Heart left ventricle (tissue), 16 donors: Measurements from ENCODE around the gene DIMT1. TPM values are rescaled to one million over a fixed set of nuclear protein-coding genes. Genes with fewer than 3 reads are reported as not detected.

Experiments
- ATAC-seq, 4 donors: fragments of 200-7000 bp; cut with Tn5 transposase; one replicate each; pipeline ENCODE4 v1.9.1; 2020 to 2022; ENCODE audit warnings: moderate library complexity in 4 of 4, mild to moderate bottlenecking in 3 of 4, moderate number of reproducible peaks in 1 of 4
- DNase-seq, 5 donors: peaks; one replicate each; pipeline ENCODE4 v3.0.0-alpha.2; 2020
- H3K27ac ChIP-seq, 12 donors: fragments of 200-600 bp; sonication (generic) in 4 of 12; one replicate each; pipeline versions ENCODE4 v1.5.0 to v1.8.0; 2016 to 2022; ENCODE audit warnings: mild to moderate bottlenecking in 2 of 12
- H3K27me3 ChIP-seq, 9 donors: fragments of 200-600 bp; sonication (generic) in 2 of 9; one replicate each; pipeline versions ENCODE4 v1.5.1 to v1.8.0; 2016 to 2022; ENCODE audit warnings: mild to moderate bottlenecking in 3 of 9
- H3K36me3 ChIP-seq, 9 donors: fragments of 200-600 bp; sonication (generic) in 2 of 9; one replicate each; pipeline versions ENCODE4 v1.5.0 to v1.8.0; 2018 to 2022; ENCODE audit warnings: mild to moderate bottlenecking in 2 of 9
- H3K4me1 ChIP-seq, 12 donors: fragments of 200-600 bp; sonication (generic) in 4 of 12; one replicate each; pipeline versions ENCODE4 v1.5.0 to v1.8.0; 2016 to 2022; ENCODE audit warnings: mild to moderate bottlenecking in 3 of 12
- H3K4me3 ChIP-seq, 12 donors: fragments of 200-600 bp; sonication (generic) in 4 of 12; one replicate each; pipeline versions ENCODE4 v1.5.0 to v1.8.0; 2017 to 2022; ENCODE audit warnings: mild to moderate bottlenecking in 9 of 12, moderate library complexity in 4 of 12
- H3K9me3 ChIP-seq, 12 donors: fragments of 200-600 bp; sonication (generic) in 4 of 12; one replicate each; pipeline versions ENCODE4 v1.5.0 to v1.8.0; 2016 to 2022; ENCODE audit warnings: mild to moderate bottlenecking in 1 of 12
- POLR2A ChIP-seq, 2 donors: fragments of 450-650 bp; IDR thresholded peaks; one replicate each; pipeline ENCODE4 v1.6.1; 2017; ENCODE audit warnings: antibody characterized with exemption in 2 of 2, mild to moderate bottlenecking in 2 of 2, moderate library complexity in 2 of 2
- WGBS, 4 donors: extraction: QIAGEN DNeasy Blood & Tissue Kit in 2 of 4; methylation state at CpG; one replicate each; pipeline versions ENCODE4 v1.1.5 to v1.1.7; 2013 to 2018; 5-methylcytosine and 5-hydroxymethylcytosine counted together
- intact Hi-C, 10 donors: fragments of 100-400 bp; cut with DNase I; formaldehyde crosslinking; loops; one replicate each; pipeline versions ENCODE4 v1.11.1 to v1.14.2; 2022
- polyA plus RNA-seq, 2 donors: library from polyadenylated mRNA; stranded (reverse); fragments of 200-250 nt; gene quantifications; one replicate each; pipeline ENCODE4 v1.2.3, GENCODE V29; 2013
- total RNA-seq, 9 donors: library from RNA; depleted of rRNA in 2 of 9; stranded (reverse); fragments of >200 nt in 2 of 9; fragmentation: NEBNext Ultra II Directional in 3 of 9; extraction: Animal tissue kit (Norgen Biotek cat#: 25700) in 3 of 9; gene quantifications; one replicate each; pipeline versions ENCODE4 v1.1.0 to v1.2.4, GENCODE V29; 2016 to 2023
- TF ChIP-seq, protein P1 (sequence below), 12 donors: fragments of 200-600 bp; sonication (generic) in 4 of 12; IDR thresholded peaks; one replicate each; pipeline versions ENCODE4 v1.5.0 to v1.8.0; 2018 to 2022; ENCODE audit warnings: antibody characterized with exemption in 12 of 12, mild to moderate bottlenecking in 5 of 12
- donor health status: ischemic (EF 13 %, LVEDD 7.1; RV severe dilation, severe dysfunction).
- donor health status: healthy with polysubstance abuse.
- donor health status: DM: no; HTN: yes; CAD: no.
- donor health status: DM: no; HTN: no; CAD: no.
- donor health status: ischemic (EF 25% LVEDD 6.9; RV normal size, moderate dysfunction).
- donor health status: ischemic (EF 25% LVEDD 5.7; RV mildly dilated, moderate dysfunction).
- donor health status: healthy.
- donor health status: DM: yes; HTN: yes; CAD: no.
- donor health status: ischemic (EF 35%, LVEDD 5.7; RV mildly dilated, moderate dysfunction).
- donor health status: nonischemic (EF 11% LVEDD 7.7; RV severe dilation, severe dysfunction).
- donor health status: DM: yes; HTN: yes; CAD: no.
- donor health status: PGD.
- donor health status: ischemic (EF 29% LVEDD 5.4; RV normal size, mild dysfunction).
- donor health status: nonischemic (EF 23%, LVEDD 6.1; RV moderate dilation, normal function).

The DIMT1 gene
- total and polyA plus RNA-seq, 11 donors, result 9.0 to 24.1 (median 18.4) TPM

DNA sequence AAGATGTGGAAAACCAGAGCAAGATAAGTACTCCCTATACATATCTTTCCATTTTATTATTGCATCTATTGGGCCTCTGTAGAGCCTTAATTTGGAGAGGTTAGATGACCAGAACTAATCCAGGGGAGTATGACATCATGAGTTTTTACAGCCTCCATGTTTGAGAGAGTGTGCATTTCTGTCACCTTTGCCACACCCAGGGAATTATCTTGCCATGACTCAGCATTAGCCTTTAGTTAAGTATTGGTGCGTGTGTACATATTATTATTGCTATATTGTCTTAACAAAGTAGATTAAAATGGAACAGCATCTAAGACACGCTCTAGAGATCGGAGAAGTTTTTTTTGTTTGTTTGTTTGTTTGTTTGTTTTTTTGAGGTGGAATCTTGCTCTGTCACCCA is 27.6 kb downstream of the DIMT1 start:
- no peak for TF ChIP-seq POLR2A (IDR thresholded peaks at IDR 0.05)
- TF ChIP-seq, protein P1, sequence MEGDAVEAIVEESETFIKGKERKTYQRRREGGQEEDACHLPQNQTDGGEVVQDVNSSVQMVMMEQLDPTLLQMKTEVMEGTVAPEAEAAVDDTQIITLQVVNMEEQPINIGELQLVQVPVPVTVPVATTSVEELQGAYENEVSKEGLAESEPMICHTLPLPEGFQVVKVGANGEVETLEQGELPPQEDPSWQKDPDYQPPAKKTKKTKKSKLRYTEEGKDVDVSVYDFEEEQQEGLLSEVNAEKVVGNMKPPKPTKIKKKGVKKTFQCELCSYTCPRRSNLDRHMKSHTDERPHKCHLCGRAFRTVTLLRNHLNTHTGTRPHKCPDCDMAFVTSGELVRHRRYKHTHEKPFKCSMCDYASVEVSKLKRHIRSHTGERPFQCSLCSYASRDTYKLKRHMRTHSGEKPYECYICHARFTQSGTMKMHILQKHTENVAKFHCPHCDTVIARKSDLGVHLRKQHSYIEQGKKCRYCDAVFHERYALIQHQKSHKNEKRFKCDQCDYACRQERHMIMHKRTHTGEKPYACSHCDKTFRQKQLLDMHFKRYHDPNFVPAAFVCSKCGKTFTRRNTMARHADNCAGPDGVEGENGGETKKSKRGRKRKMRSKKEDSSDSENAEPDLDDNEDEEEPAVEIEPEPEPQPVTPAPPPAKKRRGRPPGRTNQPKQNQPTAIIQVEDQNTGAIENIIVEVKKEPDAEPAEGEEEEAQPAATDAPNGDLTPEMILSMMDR (IDR thresholded peaks at IDR 0.05), result no peak
- Histone ChIP-seq H3K36me3 (peaks cover 0 to 100% (median 80%) of the 10 kb centered on the region in 9 donors), H3K27ac (no peak overlapping the region), H3K9me3 (no peaks in the 10 kb centered on the region), H3K27me3 (no peaks in the 10 kb centered on the region), H3K4me1 (no peaks in the 10 kb centered on the region), H3K4me3 (no peak overlapping the region)
- DNase-seq (no peak), ATAC-seq (no peak)
- WGBS, 4 donors, result 95 to 97% (median 97%) methylated on average over 3 of the region's 3 CpGs
- intact Hi-C loops, result no loop called here

DNA sequence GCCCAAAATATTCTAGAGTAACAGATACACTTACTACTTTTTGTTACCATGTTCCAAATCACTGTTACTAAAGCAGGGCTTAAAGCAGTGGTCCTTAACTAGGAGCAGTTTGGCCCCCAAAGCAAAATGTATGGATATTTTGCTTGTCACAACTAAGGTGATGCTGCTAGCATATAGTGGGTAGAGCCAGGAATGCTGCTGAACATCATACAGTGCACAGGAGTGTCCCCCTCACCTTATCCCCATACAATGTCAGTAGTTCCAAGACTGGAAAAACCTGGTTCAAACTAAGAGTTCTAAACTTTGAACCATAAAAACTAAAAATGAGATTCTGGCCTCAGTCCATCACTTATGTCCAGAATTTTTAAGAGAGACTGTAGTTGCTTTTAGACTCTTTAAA is 28.1 kb downstream of the DIMT1 start:
- Histone ChIP-seq H3K9me3 (no peaks in the 10 kb centered on the region), H3K4me1 (no peaks in the 10 kb centered on the region), H3K36me3 (peaks cover 0 to 99% (median 76%) of the 10 kb centered on the region in 9 donors), H3K27ac (no peak overlapping the region), H3K4me3 (no peak overlapping the region), H3K27me3 (no peaks in the 10 kb centered on the region)
- TF ChIP-seq POLR2A (IDR thresholded peaks at IDR 0.05), result no peak
- TF ChIP-seq, protein P1 (IDR thresholded peaks at IDR 0.05), result no peak
- ATAC-seq (no peak), DNase-seq (no peak)
- intact Hi-C loops, result no loop called here

DNA sequence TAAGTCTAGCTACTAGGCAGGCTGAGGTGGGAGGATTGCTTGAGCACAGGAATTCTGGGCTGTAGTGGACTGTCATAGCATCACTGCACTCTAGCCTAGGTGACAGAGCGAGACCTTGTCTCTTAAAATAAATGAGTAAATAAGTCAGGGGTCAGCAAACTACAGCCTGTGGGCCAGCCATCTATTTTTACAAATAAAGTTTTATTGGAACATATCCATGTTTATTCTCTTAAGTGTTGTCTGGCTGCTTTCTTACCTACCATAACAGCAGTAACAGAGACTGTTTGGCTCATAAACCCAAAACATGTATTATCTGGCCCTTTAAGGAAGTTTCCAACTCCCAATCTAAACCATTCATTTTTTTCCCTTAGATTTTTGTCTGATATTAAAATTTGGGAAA is 29.6 kb downstream of the DIMT1 start:
- H3K4me1 ChIP-seq, result no peaks in the 10 kb centered on the region
- no peaks in the 10 kb centered on the region for H3K27me3 ChIP-seq
- intact Hi-C loops, result no loop called here
- DNase-seq (no peak), ATAC-seq (no peak)
- peaks cover 0 to 87% (median 62%) of the 10 kb centered on the region in 9 donors for H3K36me3 ChIP-seq
- H3K27ac ChIP-seq, result no peak overlapping the region
- no peak overlapping the region for H3K4me3 ChIP-seq
- TF ChIP-seq, protein P1 (IDR thresholded peaks at IDR 0.05), result no peak
- no peak for TF ChIP-seq POLR2A (IDR thresholded peaks at IDR 0.05)
- no peaks in the 10 kb centered on the region for H3K9me3 ChIP-seq
- 94 to 100% (median 99%) methylated on average over 1 of the region's 1 CpG for WGBS, 4 donors

DNA sequence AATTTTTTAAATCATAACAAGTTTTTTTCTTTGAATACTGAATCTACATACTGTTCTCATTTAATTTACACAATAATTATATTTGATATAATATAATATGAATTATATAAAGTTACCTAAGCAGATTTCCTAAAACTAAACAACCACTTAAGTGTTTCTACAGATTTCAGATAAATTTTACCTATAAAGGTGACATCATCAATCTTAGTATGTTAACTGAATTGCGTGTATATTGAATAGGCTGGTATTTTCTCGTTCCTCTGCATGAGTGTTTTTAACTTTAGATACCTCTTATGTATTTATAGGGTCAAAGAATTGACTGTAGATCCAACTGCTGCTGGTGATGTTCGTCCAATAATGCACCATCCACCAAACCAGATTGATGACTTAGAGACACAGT is 30.3 kb downstream of the DIMT1 start:
- no peaks in the 10 kb centered on the region for H3K27me3 ChIP-seq
- TF ChIP-seq POLR2A (IDR thresholded peaks at IDR 0.05), result no peak
- TF ChIP-seq, protein P1 (IDR thresholded peaks at IDR 0.05), result no peak
- ATAC-seq (no peak), DNase-seq (no peak)
- no peak overlapping the region for H3K4me3 ChIP-seq
- intact Hi-C loops, result no loop called here
- H3K27ac ChIP-seq, result no peak overlapping the region
- 93 to 99% (median 97%) methylated on average over 3 of the region's 3 CpGs for WGBS, 4 donors
- no peaks in the 10 kb centered on the region for H3K9me3 ChIP-seq
- no peaks in the 10 kb centered on the region for H3K4me1 ChIP-seq
- H3K36me3 ChIP-seq, result peaks cover 0 to 82% (median 60%) of the 10 kb centered on the region in 9 donors
